Suprapubic skin (tissue), 4 donors: ENCODE results near the gene ARHGEF17.

Experiments used
- EP300 ChIP-seq: sonication (generic); formaldehyde crosslinking; IDR thresholded peaks from one replicate; pipeline ENCODE4 v1.6.1; 2017; ENCODE audit warnings: antibody characterized with exemption
- POLR2A ChIP-seq, 2 donors: fragments of 450-650 bp; IDR thresholded peaks; one replicate each; pipeline ENCODE4 v1.6.1; 2017; ENCODE audit warnings: antibody characterized with exemption in 2 of 2, mild to moderate bottlenecking in 2 of 2, moderate library complexity in 2 of 2
- POLR2AphosphoS5 ChIP-seq, 3 donors: sonication (generic); formaldehyde crosslinking; IDR thresholded peaks; one replicate each; pipeline ENCODE4 v1.6.1; 2017; ENCODE audit warnings: antibody characterized with exemption in 3 of 3
- TF ChIP-seq, protein P1 (sequence below), 2 donors: fragments of 200-600 bp in 1 of 2; fragments of 450-650 bp in 1 of 2; sonication (generic) in 1 of 2; IDR thresholded peaks; one replicate each; pipeline ENCODE4 v1.5.1; 2016 to 2019; ENCODE audit warnings: antibody characterized with exemption in 2 of 2, mild to moderate bottlenecking in 1 of 2, moderate library complexity in 1 of 2

GRCh38 chr11:73285721-73286120 lies 22.4 kb upstream of the ARHGEF17 start:
- TF ChIP-seq POLR2AphosphoS5 (IDR thresholded peaks at IDR 0.05) (no peak), POLR2A (IDR thresholded peaks at IDR 0.05) (no peak), EP300 (no peak)
- TF ChIP-seq, protein P1, sequence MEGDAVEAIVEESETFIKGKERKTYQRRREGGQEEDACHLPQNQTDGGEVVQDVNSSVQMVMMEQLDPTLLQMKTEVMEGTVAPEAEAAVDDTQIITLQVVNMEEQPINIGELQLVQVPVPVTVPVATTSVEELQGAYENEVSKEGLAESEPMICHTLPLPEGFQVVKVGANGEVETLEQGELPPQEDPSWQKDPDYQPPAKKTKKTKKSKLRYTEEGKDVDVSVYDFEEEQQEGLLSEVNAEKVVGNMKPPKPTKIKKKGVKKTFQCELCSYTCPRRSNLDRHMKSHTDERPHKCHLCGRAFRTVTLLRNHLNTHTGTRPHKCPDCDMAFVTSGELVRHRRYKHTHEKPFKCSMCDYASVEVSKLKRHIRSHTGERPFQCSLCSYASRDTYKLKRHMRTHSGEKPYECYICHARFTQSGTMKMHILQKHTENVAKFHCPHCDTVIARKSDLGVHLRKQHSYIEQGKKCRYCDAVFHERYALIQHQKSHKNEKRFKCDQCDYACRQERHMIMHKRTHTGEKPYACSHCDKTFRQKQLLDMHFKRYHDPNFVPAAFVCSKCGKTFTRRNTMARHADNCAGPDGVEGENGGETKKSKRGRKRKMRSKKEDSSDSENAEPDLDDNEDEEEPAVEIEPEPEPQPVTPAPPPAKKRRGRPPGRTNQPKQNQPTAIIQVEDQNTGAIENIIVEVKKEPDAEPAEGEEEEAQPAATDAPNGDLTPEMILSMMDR (IDR thresholded peaks at IDR 0.05), result no peak
